Duodenal mucosa (tissue), 2 donors: Measurements from ENCODE around the gene FAM9C.
"Not testable (repeated sequence)": the region's sequence is repeated elsewhere in the genome, so short reads cannot be mapped to it uniquely, and the experiment has no call there.

Source experiments
- H3K27ac ChIP-seq: one replicate; pipeline ENCODE4 v1.7.0; 2013; ENCODE audit warnings: low read depth, low read length
- H3K27me3 ChIP-seq, 2 donors: one replicate each; pipeline ENCODE4 v1.7.0; 2013; ENCODE audit warnings: low read length in 2 of 2, control low read depth in 1 of 2; ENCODE audit not compliant: insufficient read depth in 2 of 2, control insufficient read depth in 1 of 2
- H3K36me3 ChIP-seq, 2 donors: one replicate each; pipeline ENCODE4 v1.7.0; 2013; ENCODE audit warnings: low read length in 2 of 2, control low read depth in 1 of 2; ENCODE audit not compliant: insufficient read depth in 2 of 2, control insufficient read depth in 1 of 2
- H3K4me1 ChIP-seq, 2 donors: one replicate each; pipeline ENCODE4 v1.7.0; 2013; ENCODE audit warnings: low read length in 2 of 2, control low read depth in 1 of 2; ENCODE audit not compliant: insufficient read depth in 2 of 2, control insufficient read depth in 1 of 2
- H3K4me3 ChIP-seq, 2 donors: one replicate each; pipeline ENCODE4 v1.7.0; 2013; ENCODE audit warnings: low read length in 2 of 2, low read depth in 1 of 2
- H3K9ac ChIP-seq, 2 donors: one replicate each; pipeline ENCODE4 v1.7.0; 2013; ENCODE audit warnings: low read length in 2 of 2, low read depth in 1 of 2
- H3K9me3 ChIP-seq, 2 donors: one replicate each; pipeline ENCODE4 v1.7.0; 2013; ENCODE audit warnings: low read length in 2 of 2, control low read depth in 1 of 2; ENCODE audit not compliant: control insufficient read depth in 1 of 2

FAM9C gene

GRCh38 chrX:13076176-13076961 lies 31.9 kb upstream of the FAM9C start:
- Histone ChIP-seq H3K27me3 (no peaks in the 10 kb centered on the region), H3K4me3 (no peak overlapping the region), H3K36me3 (no peaks in the 10 kb centered on the region), H3K9me3 (no peaks in the 10 kb centered on the region), H3K27ac (no peak overlapping the region), H3K4me1 (peaks cover 6 to 18% of the 10 kb centered on the region in 2 donors), H3K9ac (no peak overlapping the region)

GRCh38 chrX:13074297-13075262 lies 30.2 kb upstream of the FAM9C start:
- Histone ChIP-seq H3K27ac (no peak overlapping the region), H3K36me3 (no peaks in the 10 kb centered on the region), H3K4me1 (peaks cover 6 to 12% of the 10 kb centered on the region in 2 donors), H3K4me3 (no peak overlapping the region), H3K9me3 (peaks cover 0 to 2% of the 10 kb centered on the region in 2 donors), H3K27me3 (no peaks in the 10 kb centered on the region), H3K9ac (no peak overlapping the region)

GRCh38 chrX:13069771-13070416 lies 25.5 kb upstream of the FAM9C start:
- H3K4me3 ChIP-seq = no peak overlapping the region
- H3K27ac ChIP-seq = no peak overlapping the region
- no peaks in the 10 kb centered on the region for H3K27me3 ChIP-seq
- no peak overlapping the region for H3K9ac ChIP-seq
- no peaks in the 10 kb centered on the region for H3K4me1 ChIP-seq
- no peaks in the 10 kb centered on the region for H3K36me3 ChIP-seq
- peaks cover 4 to 5% of the 10 kb centered on the region in 2 donors for H3K9me3 ChIP-seq

- no peak overlapping the region for H3K27ac ChIP-seq
- no peak overlapping the region for H3K4me3 ChIP-seq
- H3K27me3 ChIP-seq = no peaks in the 10 kb centered on the region
- H3K9me3 ChIP-seq = peaks cover 4 to 5% of the 10 kb centered on the region in 2 donors
- H3K36me3 ChIP-seq = no peaks in the 10 kb centered on the region
- no peak overlapping the region for H3K9ac ChIP-seq
- no peaks in the 10 kb centered on the region for H3K4me1 ChIP-seq
These were observed 24.2 kb upstream of the FAM9C start for GRCh38 chrX:13068651-13069050.

GRCh38 chrX:13067773-13068172 lies 23.4 kb upstream of the FAM9C start:
- H3K4me3 ChIP-seq = no peak overlapping the region
- peaks cover 4 to 5% of the 10 kb centered on the region in 2 donors for H3K9me3 ChIP-seq
- no peak overlapping the region for H3K27ac ChIP-seq
- H3K27me3 ChIP-seq = no peaks in the 10 kb centered on the region
- no peaks in the 10 kb centered on the region for H3K36me3 ChIP-seq
- no peaks in the 10 kb centered on the region for H3K4me1 ChIP-seq
- H3K9ac ChIP-seq = no peak overlapping the region

- Histone ChIP-seq H3K4me3 (no peak overlapping the region), H3K27me3 (no peaks in the 10 kb centered on the region), H3K4me1 (no peaks in the 10 kb centered on the region), H3K36me3 (no peaks in the 10 kb centered on the region), H3K9me3 (peaks cover 4 to 5% of the 10 kb centered on the region in 2 donors), H3K27ac (no peak overlapping the region), H3K9ac (no peak overlapping the region)
These were observed 22.0 kb upstream of the FAM9C start for GRCh38 chrX:13066391-13066790.

- Histone ChIP-seq H3K27ac (no peak overlapping the region), H3K9me3 (peaks cover 3 to 4% of the 10 kb centered on the region in 2 donors)
These were observed 20.3 kb upstream of the FAM9C start for GRCh38 chrX:13064599-13065143.

GRCh38 chrX:13063124-13063523 lies 18.7 kb upstream of the FAM9C start:
- H3K9me3 ChIP-seq, H3K36me3 ChIP-seq, H3K9ac ChIP-seq, H3K27ac ChIP-seq, H3K4me3 ChIP-seq, H3K27me3 ChIP-seq: not testable (repeated sequence)
- H3K4me1 ChIP-seq = peaks cover 0 to 12% of the 10 kb centered on the region in 2 donors

More at GRCh38 chrX:13064599-13065143, 20.3 kb upstream of the FAM9C start:
- no peaks in the 10 kb centered on the region for H3K27me3 ChIP-seq
- no peak overlapping the region for H3K9ac ChIP-seq
- no peaks in the 10 kb centered on the region for H3K36me3 ChIP-seq
- H3K4me1 ChIP-seq = peaks cover 0 to 7% of the 10 kb centered on the region in 2 donors
- no peak overlapping the region for H3K4me3 ChIP-seq

- H3K9ac ChIP-seq, H3K9me3 ChIP-seq, H3K4me3 ChIP-seq, H3K27ac ChIP-seq, H3K27me3 ChIP-seq, H3K36me3 ChIP-seq: not testable (repeated sequence)
- peaks cover 0 to 12% of the 10 kb centered on the region in 2 donors for H3K4me1 ChIP-seq
These were observed 17.9 kb upstream of the FAM9C start for GRCh38 chrX:13062331-13062730.
